CD4-positive, alpha-beta T cell treated with Interleukin-4 for 4 hours (primary cell): ENCODE measurements around the gene SND1.

Experiments used
- DNase-seq: peaks from one replicate; pipeline ENCODE4 v3.0.0-alpha.2; 2020

Gene SND1

GRCh38 chr7:127840226-127840951 lies 188.4 kb downstream of the SND1 start:
- no peak for DNase-seq

GRCh38 chr7:127844165-127844564 lies 192.2 kb downstream of the SND1 start:
- DNase-seq: no peak

DNA sequence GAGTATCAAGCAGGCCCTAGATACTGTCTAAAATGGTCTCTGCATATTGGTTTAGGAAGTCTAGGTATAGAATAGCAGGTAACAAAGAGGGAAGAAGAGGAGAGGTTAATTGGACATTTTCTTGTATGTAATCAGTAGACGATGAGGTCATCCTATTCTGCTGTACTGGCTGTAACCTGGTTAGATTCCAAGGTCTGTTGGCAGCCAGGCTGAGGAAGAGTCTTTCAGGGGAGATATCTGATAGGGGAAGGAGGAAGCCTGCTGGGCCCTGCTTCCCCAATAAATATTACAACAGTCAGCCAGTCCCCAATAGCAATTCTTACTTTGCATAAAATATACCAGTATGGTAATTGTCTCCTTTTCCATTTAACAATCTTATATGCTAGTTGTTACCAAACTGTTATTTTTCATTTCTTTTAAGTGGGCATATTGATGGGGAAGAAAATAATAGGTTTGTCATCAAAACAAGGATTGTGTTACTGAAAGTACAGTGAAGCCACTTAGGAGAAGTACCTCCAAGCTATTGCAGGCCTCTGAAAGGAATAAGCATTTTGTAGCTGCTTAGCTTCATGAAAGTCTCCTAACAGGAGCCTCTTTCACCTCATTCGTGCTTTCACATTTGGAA lies 192.8 kb downstream of the SND1 start:
- DNase-seq: no peak

GRCh38 chr7:127845522-127846214 lies 193.7 kb downstream of the SND1 start:
- no peak for DNase-seq

DNA sequence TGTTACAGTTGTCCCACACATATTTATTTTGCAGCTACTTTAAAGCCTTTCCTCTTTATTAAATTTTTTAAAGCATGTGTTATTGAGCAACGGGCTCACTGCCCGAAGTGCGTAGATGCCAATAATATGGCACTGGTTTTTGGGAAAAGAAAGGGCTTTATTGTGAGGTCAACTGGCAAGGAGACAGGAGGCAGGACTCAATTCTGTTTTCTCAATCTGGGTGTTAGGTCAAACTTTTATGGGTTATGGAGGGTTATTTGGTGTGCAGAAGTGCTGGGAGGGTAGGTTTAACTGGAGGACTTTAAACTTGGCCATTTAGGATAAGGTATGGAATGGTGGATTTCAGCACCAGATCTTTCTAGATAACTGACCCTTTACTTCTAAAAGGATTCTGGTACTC lies 195.6 kb downstream of the SND1 start:
- DNase-seq: no peak

DNA sequence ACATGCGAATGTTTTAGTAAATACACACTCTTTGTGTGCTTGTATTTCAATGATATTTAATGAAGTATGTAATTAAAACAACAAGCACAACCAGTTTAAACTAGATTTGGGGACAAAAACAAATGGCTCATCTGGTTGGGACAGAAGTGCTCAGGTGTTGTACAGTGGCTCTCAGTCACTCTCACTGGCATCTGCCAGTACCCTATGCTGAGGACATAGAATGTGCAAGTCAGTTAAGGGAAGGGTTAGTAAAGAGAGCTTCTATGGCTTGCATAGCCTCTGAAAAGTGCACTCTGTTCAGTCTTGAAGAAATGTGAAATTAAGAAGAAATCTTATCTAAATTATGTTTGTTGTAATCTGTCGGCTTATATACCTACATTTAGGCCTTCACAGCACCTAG lies 196.2 kb downstream of the SND1 start:
- no peak for DNase-seq

DNA sequence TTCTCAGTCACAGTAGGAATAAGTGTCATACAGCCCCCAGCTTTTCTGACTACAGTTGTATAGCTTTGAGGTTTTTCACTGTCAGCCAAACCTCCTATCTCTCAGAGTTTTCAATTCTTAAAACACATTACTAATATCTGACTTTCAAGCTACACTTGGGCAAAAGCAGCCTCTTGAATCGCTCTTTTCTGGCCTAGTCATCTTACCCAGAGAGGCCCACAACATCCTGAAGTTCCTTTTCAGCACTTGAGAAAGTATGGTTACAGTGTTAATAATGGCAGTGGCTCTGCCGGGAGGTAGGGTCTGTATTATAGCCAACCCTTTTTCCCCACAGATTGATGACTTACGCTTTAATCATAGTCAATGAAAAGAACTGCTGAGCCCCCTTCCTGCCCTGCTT lies 198.2 kb downstream of the SND1 start:
- no peak for DNase-seq

GRCh38 chr7:127854383-127854782 lies 202.4 kb downstream of the SND1 start:
- no peak for DNase-seq

DNA sequence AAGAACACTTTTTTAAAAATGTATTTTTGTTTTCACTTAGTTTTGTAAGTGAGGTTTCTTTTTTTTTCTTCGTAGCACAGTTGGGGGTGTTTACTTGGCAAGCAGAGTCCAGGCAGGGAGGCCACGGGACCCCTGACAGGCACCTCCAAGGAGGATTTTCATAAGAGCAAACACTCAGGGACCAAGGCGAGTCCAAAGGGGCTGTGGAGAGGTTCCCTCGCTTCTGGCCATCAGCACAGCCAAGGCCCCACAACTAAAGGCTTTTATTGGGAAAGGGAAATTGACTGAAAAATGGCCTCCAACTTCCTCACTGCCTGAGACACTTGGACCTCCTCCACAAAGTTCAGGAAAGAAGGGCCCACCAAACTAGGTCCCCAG lies 205.5 kb downstream of the SND1 start:
- DNase-seq: no peak

GRCh38 chr7:127858091-127858914 lies 206.3 kb downstream of the SND1 start:
- no peak for DNase-seq

GRCh38 chr7:127858915-127859189 lies 206.9 kb downstream of the SND1 start:
- no peak for DNase-seq

GRCh38 chr7:127859330-127859729 lies 207.3 kb downstream of the SND1 start:
- no peak for DNase-seq

GRCh38 chr7:127862525-127862924 lies 210.5 kb downstream of the SND1 start:
- DNase-seq: no peak

- no peak for DNase-seq
Measured at GRCh38 chr7:127863082-127863481, 211.1 kb downstream of the SND1 start.

DNA sequence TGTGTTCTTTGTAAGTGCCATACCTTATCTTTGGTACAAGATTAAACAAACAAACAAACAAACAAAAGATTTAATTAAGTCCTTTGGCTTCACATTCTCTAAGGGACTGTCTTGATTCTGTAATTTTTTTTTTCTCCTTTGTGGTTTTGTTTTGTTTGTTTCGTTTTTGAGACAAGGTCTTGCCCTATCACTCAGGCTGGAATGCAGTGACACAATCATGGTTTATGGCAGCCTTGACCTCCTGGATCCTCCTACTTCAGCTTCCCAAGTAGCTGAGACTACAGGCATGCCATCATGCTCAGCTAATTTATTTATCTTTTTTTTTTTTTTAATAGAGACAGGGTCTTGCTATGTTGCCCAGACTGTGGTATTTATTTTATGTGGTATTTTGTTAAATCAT lies 213.5 kb downstream of the SND1 start:
- no peak for DNase-seq

DNA sequence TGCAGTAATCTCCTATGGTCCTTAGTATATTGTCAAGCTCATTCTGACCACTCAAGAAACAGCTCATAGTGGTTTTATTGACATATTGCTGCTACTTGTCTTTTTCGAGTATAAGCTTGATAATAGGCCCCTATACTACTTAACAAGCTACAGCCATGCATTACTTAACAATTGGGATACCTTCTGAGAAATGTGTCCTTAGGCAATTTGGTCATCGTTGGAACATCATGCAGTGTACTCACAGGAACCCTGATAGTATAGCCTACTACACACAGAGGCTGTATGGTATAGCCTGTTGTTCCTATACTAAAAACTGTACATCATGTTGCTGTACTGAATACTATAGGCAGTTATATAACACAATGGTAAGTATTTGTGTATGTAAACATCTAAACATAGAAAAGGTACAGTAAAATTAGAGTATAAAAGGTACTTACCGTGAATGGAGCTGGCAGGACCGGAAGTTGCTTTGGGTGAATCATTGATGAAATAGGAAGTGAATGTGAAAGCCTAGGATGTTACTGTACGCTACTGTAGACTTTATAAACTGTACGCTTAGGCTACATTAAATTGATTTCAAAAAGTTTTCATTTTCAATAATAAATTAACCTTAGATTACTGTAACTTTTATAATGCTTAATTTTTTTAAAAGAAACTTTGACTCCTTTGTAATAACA lies 218.4 kb downstream of the SND1 start:
- no peak for DNase-seq

- no peak for DNase-seq
Measured at GRCh38 chr7:127871226-127871625, 219.2 kb downstream of the SND1 start.

DNA sequence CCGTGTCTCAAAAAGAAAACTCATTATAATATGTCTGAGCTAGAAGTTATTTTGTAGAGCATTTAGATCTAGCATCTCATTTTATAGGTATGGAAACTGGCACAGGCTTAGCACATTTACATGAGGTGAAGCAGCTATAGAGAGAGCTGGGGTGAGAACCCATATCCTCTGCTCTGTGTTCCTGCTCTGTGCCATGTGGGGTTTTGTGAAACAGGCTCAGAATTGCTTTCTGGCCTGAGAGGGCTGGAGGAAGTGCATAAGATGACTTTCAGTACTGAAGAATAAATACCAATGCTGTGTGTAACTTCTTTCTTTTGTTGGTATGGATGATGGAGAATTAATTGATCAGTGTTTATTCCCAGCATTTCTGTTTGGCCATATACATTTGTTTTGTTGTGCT lies 220.1 kb downstream of the SND1 start:
- no peak for DNase-seq

- no peak for DNase-seq
Measured at GRCh38 chr7:127873151-127873550, 221.2 kb downstream of the SND1 start.

DNA sequence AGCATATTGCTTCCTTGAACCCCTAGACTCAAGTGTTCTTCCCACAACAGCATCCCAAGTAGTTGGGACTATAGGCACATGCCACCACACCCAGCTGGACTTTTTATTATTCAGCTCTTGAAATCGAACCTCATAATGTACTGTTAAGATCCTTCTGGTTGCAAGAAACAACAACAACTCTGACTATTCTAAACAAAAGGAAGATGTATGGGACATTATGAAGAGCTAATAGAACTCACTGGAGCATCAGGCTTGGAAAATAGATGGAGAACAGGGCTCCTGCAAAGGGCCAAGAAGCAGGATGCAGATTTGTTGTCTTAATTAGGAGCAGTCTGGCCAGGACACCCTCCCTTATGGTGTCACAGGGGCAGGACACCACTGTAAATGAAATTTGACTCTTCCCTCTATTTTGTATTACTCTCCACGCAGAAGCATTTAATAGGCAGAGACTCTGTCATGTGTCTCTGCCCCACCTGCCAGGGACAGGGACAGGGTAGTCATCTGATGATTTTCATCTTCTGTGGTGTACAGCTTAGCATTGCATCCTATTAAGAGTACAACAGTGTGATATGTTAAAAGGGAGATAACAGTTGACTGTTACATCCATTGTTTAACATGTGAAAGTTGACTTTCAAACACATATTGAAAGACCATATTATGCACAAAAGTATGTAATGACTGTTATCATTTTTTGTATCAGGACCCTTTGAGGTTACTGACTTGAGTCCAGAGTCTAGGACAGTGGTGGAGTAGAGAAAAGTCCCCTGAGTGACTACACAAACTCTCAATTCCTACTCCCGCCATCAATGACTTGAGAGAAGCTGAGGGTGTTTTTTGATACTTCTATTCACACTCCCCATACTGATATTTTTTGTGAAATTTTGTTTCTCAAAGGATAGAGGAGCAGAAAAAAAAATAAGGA lies 222.0 kb downstream of the SND1 start:
- DNase-seq: no peak

DNA sequence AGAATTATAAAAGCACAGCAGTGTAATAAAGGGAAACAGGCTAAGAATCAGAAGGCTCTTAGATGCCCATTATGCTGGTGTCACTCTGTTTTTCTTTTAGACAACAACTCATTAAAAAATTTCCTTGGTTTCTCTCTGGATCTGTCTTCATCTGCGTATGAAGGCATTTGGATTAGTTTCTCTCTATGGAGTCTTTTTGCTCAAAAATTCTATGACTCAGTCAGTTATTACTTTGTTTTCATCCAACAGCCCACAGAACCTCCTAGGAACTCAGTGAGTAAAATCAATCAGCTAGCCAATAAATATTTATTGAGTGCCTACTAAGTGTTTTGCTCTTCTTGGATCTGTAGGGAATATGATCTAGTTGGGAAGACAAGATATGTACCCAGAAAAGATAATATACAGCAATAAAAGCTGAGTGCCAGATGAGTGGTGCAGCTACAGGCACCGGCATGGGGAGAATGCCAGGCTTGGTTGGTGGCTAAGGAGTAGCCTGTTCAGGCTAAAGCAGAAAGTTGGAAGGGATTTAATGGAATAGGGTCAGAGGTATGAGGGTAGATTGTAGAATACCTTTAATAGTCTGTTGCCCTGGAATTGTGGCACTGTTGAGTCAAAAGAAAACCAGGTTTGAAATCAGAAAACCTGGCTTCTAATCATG lies 223.1 kb downstream of the SND1 start:
- no peak for DNase-seq
